ENCODE measurements around the gene S100B. TPM values are rescaled to one million over a fixed set of nuclear protein-coding genes. Genes with fewer than 3 reads are reported as not detected.

The S100B gene
- total and polyA plus RNA-seq, 9 of the 15 experiments (the other 6 are each of a cell fraction or from before 2014, with no cell fraction given) = not detected

GRCh38 chr21:46570119-46570518 is 34.8 kb downstream of the S100B start (continued):
- no peak for TF ChIP-seq CHD7 (IDR thresholded peaks at IDR 0.05; ENCODE audit: low read depth, low read length)
- no peak for TF ChIP-seq MECOM (CRISPR knock-in tag; IDR thresholded peaks at IDR 0.05)
- no peak for TF ChIP-seq POLR2H (tag; IDR thresholded peaks at IDR 0.05; ENCODE audit: low read depth)
- no peak for TF ChIP-seq NFRKB (IDR thresholded peaks at IDR 0.05; ENCODE audit: low read depth)
- no peak for TF ChIP-seq HMGN3 (IDR thresholded peaks at IDR 0.05; ENCODE audit: borderline replicate concordance, extremely low read depth, insufficient read length, low read depth, low read length)
- no peak for TF ChIP-seq ZSCAN32 (CRISPR knock-in tag; IDR thresholded peaks at IDR 0.05)
- TF ChIP-seq NUFIP1 (IDR thresholded peaks at IDR 0.05; ENCODE audit: partially characterized antibody) = no peak
- no peak for TF ChIP-seq PHF8 (IDR thresholded peaks at IDR 0.05; ENCODE audit: borderline replicate concordance, low read length)
- TF ChIP-seq U2AF2 (optimal IDR thresholded peaks at IDR 0.05; ENCODE audit: low read depth, low read length) = no peak

All from K562 (cell line).